Globus pallidus (tissue), 1 donor: Measurements from ENCODE around the gene MVP.
A peak's percentile ranks its signal among the peaks of the same experiment; 100 is the strongest.
"Not testable (repeated sequence)": the region's sequence is repeated elsewhere in the genome, so short reads cannot be mapped to it uniquely, and the experiment has no call there.

Experiments
- DNase-seq: peaks from one replicate; pipeline ENCODE4 v3.0.0-alpha.2; 2015; ENCODE audit warnings: low spot score

MVP gene

GRCh38 chr16:29820271-29820701, at the start of gene MVP:
Gene MVP (plus strand): TSS chr16:29820462. CDS start chr16:29830550, 10,088 bp downstream.
- DNase-seq, result peak; percentile 62

DNA sequence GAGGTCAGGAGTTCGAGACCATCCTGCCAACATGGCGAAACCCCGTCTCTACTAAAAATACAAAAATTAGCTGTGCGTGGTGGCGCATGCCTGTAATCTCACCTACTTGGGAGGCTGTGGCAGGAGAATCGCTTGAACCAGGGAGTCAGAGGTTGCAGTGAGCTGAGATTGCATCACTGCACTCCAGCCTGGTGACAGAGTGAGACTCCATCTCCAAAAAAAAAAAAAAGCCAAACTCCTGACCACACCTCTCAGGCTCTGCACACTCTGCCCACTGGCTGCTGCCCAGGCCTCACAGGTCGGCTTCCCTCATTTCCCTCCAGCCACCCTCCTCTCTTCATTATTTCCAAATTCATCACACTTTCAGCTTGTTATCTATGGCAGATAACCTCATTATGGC, 47.9 kb upstream of the MVP start:
- DNase-seq, result not testable (repeated sequence)

DNA sequence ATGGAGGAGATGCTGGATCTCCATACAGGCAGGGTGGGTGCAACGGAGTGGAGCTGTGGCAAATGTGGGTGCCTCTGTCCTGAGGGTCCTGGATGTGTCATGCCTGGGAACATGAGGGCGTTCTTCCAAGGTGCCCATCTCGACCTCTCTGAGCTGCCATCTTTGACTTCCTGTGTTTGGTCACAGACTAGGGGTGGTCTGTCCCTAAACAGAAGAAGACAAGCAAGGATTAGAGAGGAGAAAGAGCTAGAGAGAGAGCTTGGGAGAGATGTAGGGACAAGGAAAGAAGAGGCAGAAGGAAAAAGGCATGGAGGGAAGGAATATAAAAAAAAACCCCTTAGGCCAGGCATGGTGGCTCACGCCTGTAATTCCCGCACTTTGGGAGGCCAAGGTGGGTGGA, 45.5 kb upstream of the MVP start:
- DNase-seq, result no peak

DNA sequence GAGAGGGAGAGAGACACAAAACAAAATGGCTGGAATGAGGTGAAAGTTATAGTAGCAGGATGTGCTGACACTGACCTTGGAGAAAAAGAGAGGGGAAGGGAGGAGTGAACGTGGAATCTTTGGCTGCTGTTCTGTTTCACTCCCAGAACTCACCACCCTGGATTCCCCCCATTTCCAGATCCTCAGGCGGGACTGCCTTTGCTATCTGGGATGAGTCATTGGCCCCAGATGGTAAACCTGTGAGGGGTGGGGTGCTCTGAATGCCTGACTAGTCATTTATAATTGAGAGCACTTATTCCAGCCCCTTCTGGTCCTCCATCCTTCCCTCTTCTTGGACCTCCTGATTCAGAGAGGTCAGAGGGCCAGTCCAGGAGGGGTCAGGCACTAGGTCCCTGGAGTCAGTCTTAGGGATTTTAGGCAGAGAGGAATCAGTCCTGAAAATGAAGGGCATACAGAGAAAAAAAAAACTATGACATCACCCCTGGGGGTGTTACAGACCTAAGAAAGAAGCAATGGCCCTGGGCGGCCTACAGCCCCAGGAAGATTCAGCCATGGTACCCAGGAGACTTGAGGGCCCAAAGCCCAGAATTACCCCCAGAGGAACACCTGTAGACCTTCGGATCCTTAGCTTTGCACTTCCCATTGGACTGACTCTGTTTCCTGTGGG, 44.4 kb upstream of the MVP start:
- no peak for DNase-seq

DNA sequence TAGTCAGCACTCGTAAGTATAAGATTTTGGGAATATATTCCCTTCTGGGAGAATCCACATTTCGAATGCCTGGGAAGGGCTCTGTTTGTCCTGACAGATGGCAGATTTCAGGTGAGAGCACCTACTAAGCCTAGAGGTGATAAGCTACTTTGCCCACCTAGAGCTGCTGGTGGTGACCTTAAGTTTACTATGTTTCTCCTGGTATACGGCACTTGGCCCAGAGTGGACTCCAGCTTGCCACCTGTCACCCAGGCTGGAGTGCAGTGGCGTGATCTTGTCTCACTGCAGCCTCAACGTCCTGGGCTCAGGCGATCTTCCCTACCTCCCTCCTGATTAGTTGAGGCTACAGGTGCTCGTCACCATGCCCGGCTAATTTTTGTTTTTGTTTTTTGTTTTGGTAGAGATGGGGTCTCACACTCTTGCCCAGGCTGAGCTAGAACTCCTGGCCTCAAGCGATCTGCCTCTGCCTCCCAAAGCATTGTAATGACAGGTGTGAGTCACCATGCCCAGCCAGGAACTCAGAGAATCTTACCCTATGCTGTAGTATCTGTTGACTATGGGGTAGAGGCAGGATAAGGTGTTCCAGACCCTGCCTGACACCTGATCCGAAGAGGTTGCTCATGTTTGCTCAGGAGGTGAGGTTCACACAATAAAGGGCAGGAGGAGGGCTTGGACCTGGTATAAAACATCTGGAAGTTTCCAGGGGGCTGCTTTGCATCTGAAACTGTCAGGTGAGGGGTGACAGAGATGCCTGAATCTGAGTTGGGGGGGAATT, 42.5 kb upstream of the MVP start, which contains the start of gene ZG16:
ZG16 (plus strand) TSS at position 681 of the 775 bp plus-strand sequence. CDS start 1,011 bp downstream, outside the sequence.
- DNase-seq, result no peak

DNA sequence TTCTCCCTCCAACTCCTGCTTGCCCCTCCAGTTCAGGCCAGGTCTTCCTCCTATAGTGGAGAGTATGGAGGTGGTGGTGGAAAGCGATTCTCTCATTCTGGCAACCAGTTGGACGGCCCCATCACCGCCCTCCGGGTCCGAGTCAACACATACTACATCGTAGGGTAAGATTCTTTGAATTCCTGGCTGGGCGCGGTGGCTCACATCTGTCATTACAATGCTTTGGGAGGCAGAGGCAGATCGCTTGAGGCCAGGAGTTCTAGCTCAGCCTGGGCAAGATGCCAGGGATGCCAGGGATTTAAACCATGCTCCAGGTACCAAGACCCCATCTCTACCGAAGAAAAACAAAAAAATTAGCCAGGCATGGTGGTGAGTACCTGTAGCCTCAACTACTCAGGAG, 40.8 kb upstream of the MVP start:
- DNase-seq, result no peak

GRCh38 chr16:29783094-29783953, 36.9 kb upstream of the MVP start:
- DNase-seq, result not testable (repeated sequence)

DNA sequence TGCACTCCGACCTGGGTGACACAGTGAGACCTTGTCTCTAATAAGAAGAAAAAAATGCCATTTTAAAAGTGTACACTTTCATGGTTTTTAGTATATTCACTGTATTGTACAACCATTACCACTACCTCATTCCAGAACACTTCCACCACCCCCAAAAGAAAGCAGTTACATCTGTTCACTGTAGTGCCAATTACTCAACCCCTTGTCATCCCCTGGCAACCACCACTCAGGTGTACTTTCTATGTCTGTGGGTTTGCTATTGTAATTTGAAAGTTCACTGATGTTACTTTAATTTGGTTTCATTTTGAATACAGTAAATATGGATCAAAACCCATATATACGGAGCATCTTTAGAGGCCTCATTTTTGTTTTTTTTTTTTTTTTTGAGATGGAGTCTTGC, 36.1 kb upstream of the MVP start:
- no peak for DNase-seq

DNA sequence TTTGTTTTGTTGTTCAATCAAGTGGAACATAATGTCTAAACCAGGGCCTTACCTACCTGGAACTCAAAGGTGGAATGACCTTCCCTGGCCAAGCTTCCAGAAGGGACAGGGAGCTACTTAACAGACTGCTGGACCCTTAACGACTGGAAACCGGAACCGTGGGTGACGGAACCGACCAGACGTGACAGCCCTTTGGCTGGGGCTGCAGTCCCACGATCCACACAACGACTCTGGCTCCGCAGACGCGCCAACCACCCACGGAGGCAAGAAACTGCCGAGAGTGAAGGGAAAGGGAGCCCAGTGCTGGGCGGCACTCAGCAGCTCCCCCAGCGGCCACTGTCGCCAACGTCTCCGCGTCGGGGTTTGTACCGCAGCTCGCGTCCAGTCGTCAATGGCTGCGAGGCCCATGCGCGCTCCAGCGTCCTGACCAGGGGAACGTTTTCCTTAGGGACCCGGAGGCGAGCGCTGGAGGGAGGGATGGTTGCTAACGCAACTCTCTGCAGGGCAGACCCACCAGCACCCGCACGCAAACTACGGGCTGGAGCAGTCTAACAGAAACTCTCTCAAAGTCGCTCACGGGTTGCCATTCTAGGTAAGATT, 35.3 kb upstream of the MVP start:
- DNase-seq, result no peak

DNA sequence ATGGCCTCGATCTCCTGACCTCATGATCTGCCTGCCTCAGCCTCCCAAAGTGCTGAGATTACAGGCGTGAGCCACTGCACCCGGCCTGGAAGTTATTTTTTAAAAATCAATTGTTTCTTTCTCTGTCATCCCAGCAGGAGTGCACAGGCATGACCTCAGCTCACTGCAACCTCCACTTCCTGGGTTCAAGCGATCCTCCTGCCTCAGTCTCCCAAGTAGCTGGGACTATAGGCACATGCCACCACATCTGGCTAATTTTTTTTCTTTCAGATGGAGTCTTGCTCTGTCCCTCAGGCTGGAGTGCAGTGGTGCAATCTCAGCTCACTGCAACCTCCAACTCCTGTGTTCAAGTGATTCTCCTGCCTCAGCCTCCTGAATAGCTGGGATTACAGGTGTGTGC, 33.1 kb upstream of the MVP start:
- not testable (repeated sequence) for DNase-seq

GRCh38 chr16:29789775-29790182, 30.5 kb upstream of the MVP start:
- DNase-seq, result no peak

DNA sequence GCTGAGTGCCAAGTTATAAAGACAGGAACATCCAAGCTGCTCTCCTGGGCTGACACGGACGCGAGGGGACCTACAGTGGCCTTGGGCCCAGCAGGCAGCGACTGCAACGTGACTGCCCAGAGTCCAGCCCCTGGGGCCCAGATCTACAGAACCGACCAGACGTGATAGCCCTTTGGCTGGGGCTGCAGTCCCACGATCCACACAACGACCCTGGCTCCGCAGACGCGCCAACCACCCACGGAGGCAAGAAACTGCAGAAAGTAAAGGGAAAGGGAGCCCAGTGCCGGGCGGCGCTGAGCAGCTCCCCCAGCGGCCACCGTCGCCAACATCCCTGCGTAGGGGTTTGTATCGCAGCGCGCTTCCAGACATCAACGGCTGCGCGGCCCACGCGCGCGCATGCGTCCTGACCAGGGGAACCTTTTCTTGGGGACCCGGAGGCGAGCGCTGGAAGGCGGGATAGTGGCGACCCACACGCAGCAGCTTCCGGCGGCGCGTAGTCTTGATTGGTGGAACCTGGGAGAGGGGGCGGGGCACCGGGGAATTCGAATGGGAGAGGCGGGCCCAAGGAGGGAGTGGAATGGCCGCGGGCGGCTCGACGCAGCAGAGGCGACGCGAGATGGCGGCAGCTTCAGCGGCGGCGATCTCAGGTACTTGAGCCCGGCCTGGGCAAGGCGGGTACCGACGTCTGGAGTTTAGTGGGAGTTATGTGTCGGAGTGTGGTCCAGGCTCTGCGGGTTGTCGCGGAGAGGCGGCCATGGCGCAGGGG, 29.9 kb upstream of the MVP start, which contains the start of gene KIF22:
KIF22 (plus strand) TSS at position 569 of the 766 bp plus-strand sequence; CDS start at position 578, 9 bp downstream.
- DNase-seq, result peak; percentile 98

GRCh38 chr16:29790949-29791844, 29.1 kb upstream of the MVP start:
- DNase-seq, result no peak

DNA sequence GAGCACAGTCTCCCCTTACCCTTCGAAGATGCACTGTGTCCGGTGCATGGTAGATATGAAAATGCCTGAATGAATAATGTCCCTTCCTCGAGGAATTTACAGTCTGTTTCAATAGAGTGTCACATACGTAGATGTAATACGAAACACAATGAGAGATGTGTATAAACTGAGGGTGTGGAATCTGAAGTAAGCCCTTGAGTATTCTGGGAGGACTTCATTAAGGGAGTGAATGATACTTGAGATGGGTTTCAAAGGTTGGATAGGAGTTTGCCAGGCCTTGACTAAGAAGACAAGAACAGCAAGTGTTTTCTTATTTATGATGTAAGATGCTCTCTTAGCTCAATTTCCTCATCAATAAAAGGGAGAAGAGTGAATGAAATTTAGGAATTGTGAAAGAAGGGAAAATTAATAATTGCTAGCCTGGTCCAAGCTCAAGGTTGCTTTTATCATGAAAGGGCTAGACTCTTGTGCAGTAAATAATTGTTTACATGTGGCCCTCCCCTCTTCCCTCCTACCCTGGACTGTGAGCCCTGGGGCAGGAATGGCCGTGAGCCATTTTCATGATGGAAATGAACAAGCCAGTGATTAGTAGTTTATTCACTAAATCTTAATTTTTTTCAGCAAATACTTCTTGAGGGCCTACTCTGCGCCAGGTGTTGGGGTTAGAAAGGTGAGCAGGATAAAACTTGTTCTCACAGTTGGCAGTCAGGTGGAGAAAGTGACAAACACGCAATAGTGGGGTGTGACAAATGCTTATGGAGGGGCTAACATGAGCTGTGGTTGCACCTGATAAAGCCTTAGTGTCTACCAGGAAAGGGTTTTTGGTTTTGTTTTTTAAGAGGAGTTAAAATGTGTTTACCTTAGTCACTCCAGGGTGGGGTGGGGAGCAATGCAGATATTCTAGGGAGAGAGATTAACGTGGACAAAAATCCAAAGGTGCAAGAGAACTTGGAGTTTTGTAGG, 28.1 kb upstream of the MVP start:
- DNase-seq, result no peak

- DNase-seq, result not testable (repeated sequence)
Measured at GRCh38 chr16:29793153-29793552, 27.1 kb upstream of the MVP start.

- DNase-seq, result no peak
Measured at GRCh38 chr16:29794231-29794710, 26.0 kb upstream of the MVP start.

- DNase-seq, result no peak
Measured at GRCh38 chr16:29802416-29802935, 17.8 kb upstream of the MVP start.

DNA sequence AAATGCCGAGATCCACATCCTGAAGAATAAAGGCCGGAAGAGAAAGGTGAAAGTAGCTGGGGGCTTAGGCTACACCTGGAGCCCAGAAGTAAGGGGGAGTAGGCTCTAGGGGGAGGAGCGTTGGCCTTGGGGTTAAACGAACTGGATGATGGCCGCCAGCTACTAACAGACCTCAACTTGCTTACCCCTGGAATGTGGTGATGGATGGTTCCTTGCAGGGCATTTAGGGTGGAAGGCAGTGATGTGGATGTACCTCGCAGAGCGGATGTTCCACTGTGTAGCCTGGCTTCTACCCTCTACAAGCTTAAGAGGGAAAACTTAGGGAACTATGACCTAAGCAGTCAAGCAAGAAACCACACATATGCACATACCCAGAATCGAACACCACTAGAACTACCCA, 16.2 kb upstream of the MVP start:
- DNase-seq, result no peak
